B cell (primary cell): ENCODE data around the gene GALR1. TPM values are rescaled to one million over a fixed set of nuclear protein-coding genes. Genes with fewer than 3 reads are reported as not detected.

Experiments
- ATAC-seq: fragments of 200-7000 bp; cut with Tn5 transposase; one replicate; pipeline ENCODE4 v1.10.0; 2021; ENCODE audit warnings: low read depth, mild to moderate bottlenecking, moderate number of reproducible peaks, moderate library complexity
- CTCF ChIA-PET: fragments of 350-600 bp; sonication (Branson Sonifier 250); formaldehyde crosslinking; loops from one replicate; lab custom pipeline; 2021; ENCODE audit warnings: antibody characterized with exemption, inconsistent platforms; lab: Charles Lee
- POLR2A ChIA-PET: fragments of 350-600 bp; sonication (Branson Sonifier 250); formaldehyde crosslinking; loops from one replicate; lab custom pipeline; 2021; ENCODE audit warnings: antibody characterized with exemption; lab: Charles Lee
- DNase-seq: peaks from one replicate; pipeline ENCODE4 v3.0.0; 2013
- H2AFZ ChIP-seq: 2 replicates; pipeline ENCODE4 v1.6.1; 2012; ENCODE audit warnings: mild to moderate bottlenecking, low read depth, low read length; ENCODE audit not compliant: insufficient read depth, poor library complexity, severe bottlenecking
- H3K27ac ChIP-seq, 2 donors: 1 replicate in 1 of 2; 2 replicates in 1 of 2; pipeline ENCODE4 v1.5.1; 2012 to 2013; ENCODE audit warnings: low read length in 2 of 2, mild to moderate bottlenecking in 2 of 2, moderate library complexity in 1 of 2
- H3K27me3 ChIP-seq, 4 experiments: fragments of 200-600 bp in 1 of 4; sonication (generic) in 1 of 4; replicated peaks in 1 of 4; 1 replicate in 2 of 4; 2 replicates in 2 of 4; pipeline versions ENCODE4 v1.6.1 to v1.7.0; 2013 to 2016; ENCODE audit warnings: low read length in 3 of 4, mild to moderate bottlenecking in 2 of 4, mixed read lengths in 1 of 4, moderate library complexity in 1 of 4; ENCODE audit not compliant: insufficient read depth in 4 of 4, control insufficient read depth in 3 of 4; ENCODE audit errors: control extremely low read depth in 1 of 4
- H3K36me3 ChIP-seq, 2 experiments: replicated peaks in 1 of 2; 1 replicate in 1 of 2; 2 replicates in 1 of 2; pipeline versions ENCODE4 v1.6.1 to v1.7.1; 2013; ENCODE audit warnings: low read length in 1 of 2; ENCODE audit not compliant: insufficient read depth in 2 of 2, control insufficient read depth in 1 of 2; ENCODE audit errors: control extremely low read depth in 1 of 2, extremely low read depth in 1 of 2
- H3K4me1 ChIP-seq, 2 donors: fragments of 200-600 bp in 1 of 2; sonication (generic) in 1 of 2; 1 replicate in 1 of 2; 2 replicates in 1 of 2; pipeline versions ENCODE4 v1.5.1 to v1.6.1; 2013 to 2017; ENCODE audit warnings: low read length in 2 of 2; ENCODE audit not compliant: control insufficient read depth in 2 of 2, insufficient read depth in 2 of 2
- H3K4me2 ChIP-seq: replicated peaks from 2 replicates; pipeline ENCODE3; 2012; ENCODE audit warnings: mild to moderate bottlenecking, low read depth, low read length; ENCODE audit not compliant: poor library complexity, severe bottlenecking
- H3K4me3 ChIP-seq, 5 experiments: fragments of 200-600 bp in 1 of 5; sonication (generic) in 1 of 5; 1 replicate in 3 of 5; 2 replicates in 2 of 5; pipeline versions ENCODE4 v1.5.1 to v1.7.0; 2011 to 2016; ENCODE audit warnings: low read length in 4 of 5, mild to moderate bottlenecking in 4 of 5, low read depth in 2 of 5, control low read depth in 1 of 5, moderate library complexity in 1 of 5; ENCODE audit not compliant: insufficient read depth in 1 of 5; ENCODE audit errors: control extremely low read depth in 1 of 5, extremely low read depth in 1 of 5
- H3K79me2 ChIP-seq: fragments of 200-600 bp; sonication (generic); one replicate; pipeline ENCODE4 v1.6.0; 2016; ENCODE audit warnings: low read length; ENCODE audit not compliant: control insufficient read depth, insufficient read depth
- H3K9ac ChIP-seq: fragments of 200-600 bp; sonication (generic); 2 replicates; pipeline ENCODE4 v1.6.1; 2017; ENCODE audit warnings: mild to moderate bottlenecking, low read length, moderate library complexity
- H3K9me3 ChIP-seq, 3 donors: one replicate each; pipeline versions ENCODE4 v1.6.1 to v1.7.1; 2013; ENCODE audit warnings: low read length in 2 of 3; ENCODE audit not compliant: control insufficient read depth in 2 of 3, insufficient read depth in 1 of 3; ENCODE audit errors: control extremely low read depth in 1 of 3
- H4K20me1 ChIP-seq: 2 replicates; pipeline ENCODE4 v1.6.0; 2012; ENCODE audit warnings: mild to moderate bottlenecking, low read length; ENCODE audit not compliant: insufficient read depth, control insufficient read depth, poor library complexity, severe bottlenecking
- H3K27ac Mint-ChIP-seq: one replicate; pipeline ENCODE4 v1.8.0; 2021; ENCODE audit warnings: mixed read lengths
- H3K27me3 Mint-ChIP-seq: one replicate; pipeline ENCODE4 v1.8.0; 2021; ENCODE audit warnings: mixed read lengths
- H3K4me1 Mint-ChIP-seq: one replicate; pipeline ENCODE4 v1.8.0; 2021; ENCODE audit warnings: mixed read lengths
- H3K4me3 Mint-ChIP-seq: one replicate; pipeline ENCODE4 v1.8.0; 2021; ENCODE audit warnings: mixed read lengths
- H3K9me3 Mint-ChIP-seq: one replicate; pipeline ENCODE4 v1.8.0; 2022; ENCODE audit warnings: mixed read lengths; ENCODE audit not compliant: insufficient read depth
- CTCF ChIP-seq: fragments of 200-600 bp; IDR thresholded peaks from one replicate; pipeline ENCODE4 v1.8.0; 2022; ENCODE audit warnings: antibody characterized with exemption, mild to moderate bottlenecking
- EZH2 ChIP-seq: IDR thresholded peaks from 2 replicates; pipeline ENCODE4 v1.6.1; 2012; ENCODE audit warnings: borderline replicate concordance, low read depth, mild to moderate bottlenecking, moderate library complexity, low read length; ENCODE audit not compliant: insufficient read depth, poor library complexity, severe bottlenecking
- WGBS: methylation state at CpG from one replicate; pipeline ENCODE4 v1.1.5; 2013; ENCODE audit warnings: missing lambda C conversion rate; ENCODE audit not compliant: insufficient coverage; 5-methylcytosine and 5-hydroxymethylcytosine counted together
- intact Hi-C: fragments of 100-400 bp; cut with micrococcal nuclease; formaldehyde crosslinking; loops from one replicate; pipeline ENCODE4 v1.10.0; 2022
- polyA plus RNA-seq: library from polyadenylated mRNA; depleted of rRNA; stranded (reverse); fragments of >200 nt; gene quantifications from 2 replicates; pipeline ENCODE4 v1.2.3, GENCODE V29; 2012
- total RNA-seq, 2 donors: library from RNA; stranded (reverse); fragments of 120-200 nt in 1 of 2; gene quantifications; 1 replicate in 1 of 2; 2 replicates in 1 of 2; pipeline versions ENCODE4 v1.2.3 to v1.2.4, GENCODE V29; 2013 to 2022

GALR1 gene
- total and polyA plus RNA-seq, 2 donors (not counting 1 experiment from before 2014, with no cell fraction given) = not detected

- no peak overlapping the region for H3K4me3 ChIP-seq
- no peak overlapping the region for H3K9ac ChIP-seq
- intact Hi-C loops = no loop called here
- peaks cover 4 to 12% of the 10 kb centered on the region in 2 donors for H3K4me1 ChIP-seq
- CTCF ChIA-PET = no interaction called here
- H4K20me1 ChIP-seq = no peaks in the 10 kb centered on the region
- peaks cover 0 to 10% (median 3%) of the 10 kb centered on the region in 4 experiments for H3K27me3 ChIP-seq
- 95% methylated on average over 4 of the region's 4 CpGs for WGBS
- POLR2A ChIA-PET = no interaction called here
- Mint-ChIP-seq H3K27ac (no peak overlapping the region), H3K27me3 (peaks cover 9% of the 10 kb centered on the region), H3K9me3 (no peaks in the 10 kb centered on the region), H3K4me1 (peaks cover 11% of the 10 kb centered on the region), H3K4me3 (no peak overlapping the region)
- no peaks in the 10 kb centered on the region for H3K79me2 ChIP-seq
- no peak overlapping the region for H3K27ac ChIP-seq
- no peak overlapping the region for H2AFZ ChIP-seq
- no peaks in the 10 kb centered on the region for H3K36me3 ChIP-seq
- TF ChIP-seq EZH2 (no peak), CTCF (no peak)
- ATAC-seq (no peak), DNase-seq (no peak)
- no peak overlapping the region for H3K4me2 ChIP-seq
- H3K9me3 ChIP-seq = no peaks in the 10 kb centered on the region
Observed at GRCh38 chr18:77203851-77204250, 45.8 kb upstream of the GALR1 start.

GRCh38 chr18:77205769-77206168 is 43.9 kb upstream of the GALR1 start:
- Mint-ChIP-seq H3K27me3 (peaks cover 4% of the 10 kb centered on the region), H3K9me3 (no peaks in the 10 kb centered on the region), H3K27ac (no peak overlapping the region), H3K4me1 (peaks cover 21% of the 10 kb centered on the region), H3K4me3 (no peak overlapping the region)
- Histone ChIP-seq H3K36me3 (no peaks in the 10 kb centered on the region), H3K9ac (no peak overlapping the region), H3K4me2 (no peak overlapping the region), H3K27ac (no peak overlapping the region), H3K9me3 (no peaks in the 10 kb centered on the region), H3K79me2 (no peaks in the 10 kb centered on the region), H3K27me3 (peaks cover 0 to 7% (median under 1%) of the 10 kb centered on the region in 4 experiments), H3K4me3 (no peak overlapping the region), H4K20me1 (no peaks in the 10 kb centered on the region), H3K4me1 (peaks cover 4 to 25% of the 10 kb centered on the region in 2 donors), H2AFZ (no peak overlapping the region)
- WGBS = 100% methylated on average over 2 of the region's 6 CpGs
- no peak for TF ChIP-seq CTCF
- POLR2A ChIA-PET = no interaction called here
- CTCF ChIA-PET = interaction anchor here (0.6 to 8.3 kb wide), 3 partner anchors 8 to 223 kb away, joined by 3 to 88 read pairs (median 3); no protein-coding TSS in a partner anchor
- DNase-seq = no peak
- no peak for ATAC-seq
- intact Hi-C loops = loop anchor here (2.0 to 5.0 kb wide), 2 partner anchors 73 to 138 kb away; partner anchors contain the start of gene MBP
